Activated effector memory CD4-positive, alpha-beta T cell treated with Interleukin-2 at 50 U/mL for 16 hours (primary cell): ENCODE measurements around the gene KDM4E.
A peak's percentile ranks its signal among the peaks of the same experiment; 100 is the strongest.

Experiments used
- DNase-seq: peaks from one replicate; pipeline ENCODE4 v3.0.0-alpha.2; 2020

KDM4E gene

GRCh38 chr11:95054356-95054755 lies 29.3 kb downstream of the KDM4E start:
- DNase-seq = no peak

- no peak for DNase-seq
Observed at GRCh38 chr11:95055283-95055897, 30.3 kb downstream of the KDM4E start.

- no peak for DNase-seq
Observed at GRCh38 chr11:95057959-95058358, 32.9 kb downstream of the KDM4E start.

GRCh38 chr11:95058621-95059020 lies 33.6 kb downstream of the KDM4E start:
- DNase-seq = no peak

- DNase-seq = no peak
Observed at GRCh38 chr11:95059046-95059445, 34.0 kb downstream of the KDM4E start.

GRCh38 chr11:95065336-95065735 lies 40.3 kb downstream of the KDM4E start:
- no peak for DNase-seq

GRCh38 chr11:95066716-95067038 lies 41.6 kb downstream of the KDM4E start, which contains the start of gene SRSF8:
SRSF8 (plus strand) TSS chr11:95066919; CDS start chr11:95067227, 308 bp downstream.
- no peak for DNase-seq

GRCh38 chr11:95067039-95067840 lies 42.2 kb downstream of the KDM4E start:
- peak; percentile 71 for DNase-seq

GRCh38 chr11:95067841-95068219 lies 42.8 kb downstream of the KDM4E start:
- no peak for DNase-seq

- DNase-seq = peak; percentile 65
Observed at GRCh38 chr11:95068549-95068948, 43.5 kb downstream of the KDM4E start.

- no peak for DNase-seq
Observed at GRCh38 chr11:95070471-95070870, 45.4 kb downstream of the KDM4E start.

- DNase-seq = no peak
Observed at GRCh38 chr11:95072948-95073347, 47.9 kb downstream of the KDM4E start.

GRCh38 chr11:95074792-95075563 lies 49.9 kb downstream of the KDM4E start:
- DNase-seq = no peak

GRCh38 chr11:95076416-95076815 lies 51.4 kb downstream of the KDM4E start:
- DNase-seq = no peak

- DNase-seq = no peak
Observed at GRCh38 chr11:95076981-95077380, 51.9 kb downstream of the KDM4E start.
